Peyer's patch (tissue), 4 donors: Measurements from ENCODE around the gene AGPS.

Source experiments
- POLR2A ChIP-seq, 2 donors: fragments of 450-650 bp; IDR thresholded peaks; one replicate each; pipeline ENCODE4 v1.5.1; 2017; ENCODE audit warnings: antibody characterized with exemption in 2 of 2, mild to moderate bottlenecking in 2 of 2, moderate library complexity in 2 of 2
- TF ChIP-seq, protein P1 (sequence below), 6 experiments: fragments of 450-650 bp in 4 of 6; fragments of 200-600 bp in 2 of 6; sonication (generic) in 1 of 6; IDR thresholded peaks; one replicate each; pipeline ENCODE4 v1.5.1; 2017 to 2019; ENCODE audit warnings: antibody characterized with exemption in 6 of 6, mild to moderate bottlenecking in 3 of 6, moderate library complexity in 1 of 6

DNA sequence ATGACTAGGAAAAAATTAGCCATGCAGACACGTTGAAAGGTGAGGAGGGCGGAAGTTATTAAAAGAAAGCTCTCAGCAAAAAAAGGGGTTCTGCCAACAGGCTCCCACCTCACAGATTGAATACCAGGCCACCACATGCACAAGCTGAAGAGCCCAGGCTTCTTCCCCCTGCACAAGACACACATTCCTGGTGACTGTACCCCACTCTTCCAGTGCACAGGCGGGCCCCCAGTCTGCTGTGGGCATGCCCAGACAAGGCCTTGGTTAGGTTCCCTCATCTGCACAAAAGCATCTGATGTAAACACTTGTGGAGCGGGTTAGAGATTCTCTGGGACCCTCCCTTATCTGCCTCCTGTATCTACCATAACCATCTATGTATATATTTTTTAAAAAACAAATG, 81.7 kb downstream of the AGPS start:
- TF ChIP-seq, protein P1, sequence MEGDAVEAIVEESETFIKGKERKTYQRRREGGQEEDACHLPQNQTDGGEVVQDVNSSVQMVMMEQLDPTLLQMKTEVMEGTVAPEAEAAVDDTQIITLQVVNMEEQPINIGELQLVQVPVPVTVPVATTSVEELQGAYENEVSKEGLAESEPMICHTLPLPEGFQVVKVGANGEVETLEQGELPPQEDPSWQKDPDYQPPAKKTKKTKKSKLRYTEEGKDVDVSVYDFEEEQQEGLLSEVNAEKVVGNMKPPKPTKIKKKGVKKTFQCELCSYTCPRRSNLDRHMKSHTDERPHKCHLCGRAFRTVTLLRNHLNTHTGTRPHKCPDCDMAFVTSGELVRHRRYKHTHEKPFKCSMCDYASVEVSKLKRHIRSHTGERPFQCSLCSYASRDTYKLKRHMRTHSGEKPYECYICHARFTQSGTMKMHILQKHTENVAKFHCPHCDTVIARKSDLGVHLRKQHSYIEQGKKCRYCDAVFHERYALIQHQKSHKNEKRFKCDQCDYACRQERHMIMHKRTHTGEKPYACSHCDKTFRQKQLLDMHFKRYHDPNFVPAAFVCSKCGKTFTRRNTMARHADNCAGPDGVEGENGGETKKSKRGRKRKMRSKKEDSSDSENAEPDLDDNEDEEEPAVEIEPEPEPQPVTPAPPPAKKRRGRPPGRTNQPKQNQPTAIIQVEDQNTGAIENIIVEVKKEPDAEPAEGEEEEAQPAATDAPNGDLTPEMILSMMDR (IDR thresholded peaks at IDR 0.05) = no peak
- TF ChIP-seq POLR2A (IDR thresholded peaks at IDR 0.05) = no peak
